ENCODE measurements around the gene EDN2.

Gene EDN2

DNA sequence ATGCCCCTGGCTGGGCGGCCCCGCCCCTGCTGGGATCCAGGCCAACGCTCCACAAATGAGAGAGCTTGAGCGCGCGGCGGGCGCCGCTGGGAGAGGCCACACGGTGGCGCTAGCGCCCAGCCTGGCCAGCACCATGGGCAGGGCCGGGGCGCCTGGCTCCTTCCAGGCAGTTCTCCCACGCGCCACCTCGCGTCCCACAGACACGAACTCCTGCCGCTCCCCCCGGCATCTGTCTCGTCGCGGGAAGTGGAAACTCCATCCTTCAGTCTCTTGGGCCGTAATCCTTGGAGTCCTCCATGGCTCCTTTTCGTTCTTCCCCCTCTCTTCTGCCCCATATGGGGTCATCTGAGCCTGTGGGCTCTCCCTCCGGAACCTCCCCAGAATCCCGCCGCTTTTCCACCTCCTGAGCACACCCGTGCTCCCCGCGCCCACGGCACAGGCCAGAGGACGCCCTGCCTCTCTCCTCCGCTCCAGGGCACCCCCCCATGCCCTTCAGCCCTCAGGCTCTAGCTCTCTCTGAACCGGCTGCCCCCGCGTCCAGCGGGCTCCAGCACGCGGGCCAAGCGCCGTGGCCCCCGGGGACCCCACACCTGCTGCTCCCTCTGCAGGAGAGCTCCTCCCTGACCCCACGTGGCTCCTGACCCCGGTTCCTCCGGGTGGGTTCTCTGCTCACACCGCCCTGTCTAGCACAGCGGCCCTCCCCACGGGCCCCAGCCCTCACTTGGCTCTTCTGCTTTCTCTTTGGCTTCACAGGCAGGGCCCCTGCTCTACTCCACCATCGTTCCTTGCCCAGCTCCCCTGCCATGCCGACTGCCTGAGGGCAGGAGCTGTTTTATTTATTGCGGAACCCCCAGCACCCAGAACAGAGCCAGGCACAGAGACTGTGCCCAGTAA lies 31.9 kb upstream of the EDN2 start:
- TF ChIP-seq, protein P1, sequence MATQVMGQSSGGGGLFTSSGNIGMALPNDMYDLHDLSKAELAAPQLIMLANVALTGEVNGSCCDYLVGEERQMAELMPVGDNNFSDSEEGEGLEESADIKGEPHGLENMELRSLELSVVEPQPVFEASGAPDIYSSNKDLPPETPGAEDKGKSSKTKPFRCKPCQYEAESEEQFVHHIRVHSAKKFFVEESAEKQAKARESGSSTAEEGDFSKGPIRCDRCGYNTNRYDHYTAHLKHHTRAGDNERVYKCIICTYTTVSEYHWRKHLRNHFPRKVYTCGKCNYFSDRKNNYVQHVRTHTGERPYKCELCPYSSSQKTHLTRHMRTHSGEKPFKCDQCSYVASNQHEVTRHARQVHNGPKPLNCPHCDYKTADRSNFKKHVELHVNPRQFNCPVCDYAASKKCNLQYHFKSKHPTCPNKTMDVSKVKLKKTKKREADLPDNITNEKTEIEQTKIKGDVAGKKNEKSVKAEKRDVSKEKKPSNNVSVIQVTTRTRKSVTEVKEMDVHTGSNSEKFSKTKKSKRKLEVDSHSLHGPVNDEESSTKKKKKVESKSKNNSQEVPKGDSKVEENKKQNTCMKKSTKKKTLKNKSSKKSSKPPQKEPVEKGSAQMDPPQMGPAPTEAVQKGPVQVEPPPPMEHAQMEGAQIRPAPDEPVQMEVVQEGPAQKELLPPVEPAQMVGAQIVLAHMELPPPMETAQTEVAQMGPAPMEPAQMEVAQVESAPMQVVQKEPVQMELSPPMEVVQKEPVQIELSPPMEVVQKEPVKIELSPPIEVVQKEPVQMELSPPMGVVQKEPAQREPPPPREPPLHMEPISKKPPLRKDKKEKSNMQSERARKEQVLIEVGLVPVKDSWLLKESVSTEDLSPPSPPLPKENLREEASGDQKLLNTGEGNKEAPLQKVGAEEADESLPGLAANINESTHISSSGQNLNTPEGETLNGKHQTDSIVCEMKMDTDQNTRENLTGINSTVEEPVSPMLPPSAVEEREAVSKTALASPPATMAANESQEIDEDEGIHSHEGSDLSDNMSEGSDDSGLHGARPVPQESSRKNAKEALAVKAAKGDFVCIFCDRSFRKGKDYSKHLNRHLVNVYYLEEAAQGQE (IDR thresholded peaks at IDR 0.05; ENCODE audit: insufficient read depth in 1 of 2, low read depth in 2 of 2, low read length in 2 of 2) = peak; percentile 75 to 87
- TF ChIP-seq POLR2AphosphoS5 (IDR thresholded peaks at IDR 0.05; ENCODE audit: low read depth, low read length) (no peak), FOXP2 (optimal IDR thresholded peaks at IDR 0.05; ENCODE audit: borderline replicate concordance, extremely low read depth, extremely low read length, insufficient read depth) (peak; percentile 64)

DNA sequence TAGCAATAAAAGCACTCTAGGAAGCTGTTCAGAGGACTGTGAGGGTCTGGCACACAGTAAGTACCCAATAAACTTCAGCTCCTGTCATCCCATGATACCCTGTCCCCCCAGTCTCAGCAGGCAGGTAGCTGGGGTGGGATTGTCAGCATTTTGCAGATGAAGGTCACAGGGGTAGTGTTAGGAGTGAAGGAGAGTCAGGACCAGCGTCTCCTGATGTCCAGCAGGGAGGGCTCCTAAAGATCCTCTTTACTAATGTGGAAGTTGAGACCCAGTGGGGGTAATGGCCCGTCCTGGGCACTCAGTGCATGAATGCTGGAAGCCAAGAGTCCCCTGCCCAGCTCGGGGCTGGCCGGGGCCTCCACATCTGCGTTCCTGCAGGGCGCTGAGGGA lies 31.3 kb upstream of the EDN2 start:
- TF ChIP-seq, protein P1 (IDR thresholded peaks at IDR 0.05; ENCODE audit: insufficient read depth in 1 of 2, low read depth in 2 of 2, low read length in 2 of 2) = no peak
- TF ChIP-seq POLR2AphosphoS5 (IDR thresholded peaks at IDR 0.05; ENCODE audit: low read depth, low read length) = no peak
- no peak for TF ChIP-seq TAF1 (IDR thresholded peaks at IDR 0.05; ENCODE audit: borderline replicate concordance, insufficient read depth, low read length)
- no peak for TF ChIP-seq FOXP2 (optimal IDR thresholded peaks at IDR 0.05; ENCODE audit: borderline replicate concordance, extremely low read depth, extremely low read length, insufficient read depth)
- no peak for TF ChIP-seq SIN3A (IDR thresholded peaks at IDR 0.05; ENCODE audit: borderline replicate concordance, insufficient read depth, low read length)

DNA sequence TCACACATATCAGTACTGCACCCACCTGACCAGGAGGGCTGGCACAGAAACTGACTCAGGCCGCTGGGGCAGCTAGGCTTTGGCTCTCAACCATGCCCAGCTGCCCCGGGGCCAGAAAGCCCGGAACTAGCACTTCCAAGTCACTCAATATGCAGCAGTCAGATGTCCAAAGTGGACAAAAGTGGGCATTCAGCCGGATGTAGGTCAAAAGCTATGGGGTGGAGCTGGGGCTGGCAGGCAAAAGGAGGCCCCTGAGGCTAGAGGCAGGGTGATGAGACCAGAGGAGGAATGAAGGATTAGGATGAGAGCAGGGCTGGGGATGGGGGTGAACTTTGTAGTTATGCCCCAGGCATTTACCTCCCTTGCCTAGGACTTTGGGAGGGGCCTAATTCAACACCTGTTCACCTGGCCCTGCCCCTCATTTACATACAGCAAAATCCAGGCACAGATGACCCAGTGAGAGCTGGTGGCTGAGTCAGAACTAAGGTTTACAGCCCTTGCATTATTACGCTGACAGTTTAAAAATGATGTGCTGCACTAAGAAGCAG lies 30.7 kb upstream of the EDN2 start:
- TF ChIP-seq SIN3A (IDR thresholded peaks at IDR 0.05; ENCODE audit: borderline replicate concordance, insufficient read depth, low read length) (no peak), POLR2AphosphoS5 (IDR thresholded peaks at IDR 0.05; ENCODE audit: low read depth, low read length) (no peak), FOXP2 (optimal IDR thresholded peaks at IDR 0.05; ENCODE audit: borderline replicate concordance, extremely low read depth, extremely low read length, insufficient read depth) (no peak), TAF1 (IDR thresholded peaks at IDR 0.05; ENCODE audit: borderline replicate concordance, insufficient read depth, low read length) (no peak)
- TF ChIP-seq, protein P1 (IDR thresholded peaks at IDR 0.05; ENCODE audit: insufficient read depth in 1 of 2, low read depth in 2 of 2, low read length in 2 of 2) = no peak

DNA sequence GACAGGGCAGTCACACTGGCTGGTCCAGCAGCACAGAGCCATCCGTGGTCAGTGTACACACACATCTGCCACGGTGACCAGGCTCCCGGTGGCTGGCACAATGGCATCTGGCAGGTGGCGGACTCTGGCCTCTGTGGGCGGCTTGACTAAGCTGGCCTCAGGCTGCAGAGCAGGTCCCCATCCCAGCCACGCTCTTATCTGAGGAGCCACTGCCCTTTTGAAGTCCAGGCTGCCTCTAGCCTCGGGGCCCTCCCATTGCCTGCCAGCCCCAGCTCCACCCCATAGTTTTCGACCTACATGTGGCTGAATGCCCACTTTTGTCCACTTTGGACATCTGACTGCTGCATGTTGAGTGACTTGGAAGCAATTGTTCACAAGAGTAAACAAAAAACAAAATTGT lies 29.9 kb upstream of the EDN2 start:
- no peak for TF ChIP-seq SIN3A (IDR thresholded peaks at IDR 0.05; ENCODE audit: borderline replicate concordance, insufficient read depth, low read length)
- TF ChIP-seq TAF1 (IDR thresholded peaks at IDR 0.05; ENCODE audit: borderline replicate concordance, insufficient read depth, low read length) = no peak
- TF ChIP-seq, protein P1 (IDR thresholded peaks at IDR 0.05; ENCODE audit: insufficient read depth in 1 of 2, low read depth in 2 of 2, low read length in 2 of 2) = no peak
- TF ChIP-seq FOXP2 (optimal IDR thresholded peaks at IDR 0.05; ENCODE audit: borderline replicate concordance, extremely low read depth, extremely low read length, insufficient read depth) = no peak
- no peak for TF ChIP-seq POLR2AphosphoS5 (IDR thresholded peaks at IDR 0.05; ENCODE audit: low read depth, low read length)

All from PFSK-1 (cell line).